Loucy (cell line): ENCODE results near the gene NUAK1.

Experiments
- H2AFZ ChIP-seq: fragments of 200-600 bp; sonication (generic); 2 replicates; pipeline ENCODE4 v1.6.0; 2016; ENCODE audit warnings: antibody characterized with exemption, mild to moderate bottlenecking, low read length, moderate library complexity
- H3F3A ChIP-seq: fragments of 200-600 bp; 2 replicates; pipeline ENCODE4 v1.6.0; 2016; ENCODE audit warnings: antibody characterized with exemption, low read depth, mild to moderate bottlenecking
- H3K27me3 ChIP-seq: fragments of 200-600 bp; sonication (generic); 2 replicates; pipeline ENCODE4 v1.6.1; 2014; ENCODE audit warnings: low read length, mild to moderate bottlenecking; ENCODE audit not compliant: insufficient read depth, poor library complexity, severe bottlenecking
- H3K36me3 ChIP-seq: fragments of 200-600 bp; sonication (generic); 2 replicates; pipeline ENCODE4 v1.6.1; 2016; ENCODE audit warnings: low read length; ENCODE audit not compliant: insufficient read depth
- H3K4me1 ChIP-seq: fragments of 200-600 bp; sonication (generic); 2 replicates; pipeline ENCODE4 v1.5.1; 2014; ENCODE audit warnings: low read length, mild to moderate bottlenecking; ENCODE audit not compliant: insufficient read depth, poor library complexity, severe bottlenecking
- H3K4me2 ChIP-seq: fragments of 200-600 bp; sonication (generic); 2 replicates; pipeline ENCODE4 v1.6.0; 2014; ENCODE audit warnings: antibody characterized with exemption, low read length, low read depth, mild to moderate bottlenecking; ENCODE audit not compliant: poor library complexity, severe bottlenecking
- H3K4me3 ChIP-seq: fragments of 200-600 bp; sonication (generic); 2 replicates; pipeline ENCODE4 v1.5.1; 2014; ENCODE audit warnings: low read length, mild to moderate bottlenecking, mixed read lengths; ENCODE audit not compliant: poor library complexity, severe bottlenecking
- H3K79me2 ChIP-seq: fragments of 200-600 bp; sonication (generic); 2 replicates; pipeline ENCODE4 v1.6.1; 2014; ENCODE audit warnings: low read length; ENCODE audit not compliant: insufficient read depth
- H3K9ac ChIP-seq: fragments of 200-600 bp; sonication (generic); 2 replicates; pipeline ENCODE4 v1.6.0; 2014; ENCODE audit warnings: mild to moderate bottlenecking, low read depth, low read length, moderate library complexity; ENCODE audit not compliant: poor library complexity, severe bottlenecking
- H3K9me2 ChIP-seq: fragments of 200-600 bp; sonication (generic); replicated peaks from 2 replicates; pipeline ENCODE4 v1.6.1; 2016; ENCODE audit warnings: low read depth, low read length, mixed read lengths
- H3K9me3 ChIP-seq: fragments of 200-600 bp; sonication (generic); 2 replicates; pipeline ENCODE4 v1.6.1; 2014; ENCODE audit warnings: mild to moderate bottlenecking, antibody characterized with exemption, low read length, low read depth; ENCODE audit not compliant: insufficient read depth
- H4K20me1 ChIP-seq: fragments of 200-600 bp; sonication (generic); 2 replicates; pipeline ENCODE4 v1.6.0; 2014; ENCODE audit warnings: antibody characterized with exemption, low read length, mild to moderate bottlenecking; ENCODE audit not compliant: insufficient read depth, poor library complexity, severe bottlenecking
- EZH2phosphoT487 ChIP-seq: fragments of 200-600 bp; IDR thresholded peaks from 2 replicates; pipeline ENCODE4 v1.6.1; 2018; ENCODE audit warnings: antibody characterized with exemption, mild to moderate bottlenecking, moderate library complexity, borderline replicate concordance
- TF ChIP-seq, protein P1 (sequence below): fragments of 200-600 bp; sonication (generic); conservative IDR thresholded peaks from 2 replicates; pipeline ENCODE4 v1.5.1; 2014; ENCODE audit warnings: mild to moderate bottlenecking, antibody characterized with exemption, low read length

NUAK1 gene

DNA sequence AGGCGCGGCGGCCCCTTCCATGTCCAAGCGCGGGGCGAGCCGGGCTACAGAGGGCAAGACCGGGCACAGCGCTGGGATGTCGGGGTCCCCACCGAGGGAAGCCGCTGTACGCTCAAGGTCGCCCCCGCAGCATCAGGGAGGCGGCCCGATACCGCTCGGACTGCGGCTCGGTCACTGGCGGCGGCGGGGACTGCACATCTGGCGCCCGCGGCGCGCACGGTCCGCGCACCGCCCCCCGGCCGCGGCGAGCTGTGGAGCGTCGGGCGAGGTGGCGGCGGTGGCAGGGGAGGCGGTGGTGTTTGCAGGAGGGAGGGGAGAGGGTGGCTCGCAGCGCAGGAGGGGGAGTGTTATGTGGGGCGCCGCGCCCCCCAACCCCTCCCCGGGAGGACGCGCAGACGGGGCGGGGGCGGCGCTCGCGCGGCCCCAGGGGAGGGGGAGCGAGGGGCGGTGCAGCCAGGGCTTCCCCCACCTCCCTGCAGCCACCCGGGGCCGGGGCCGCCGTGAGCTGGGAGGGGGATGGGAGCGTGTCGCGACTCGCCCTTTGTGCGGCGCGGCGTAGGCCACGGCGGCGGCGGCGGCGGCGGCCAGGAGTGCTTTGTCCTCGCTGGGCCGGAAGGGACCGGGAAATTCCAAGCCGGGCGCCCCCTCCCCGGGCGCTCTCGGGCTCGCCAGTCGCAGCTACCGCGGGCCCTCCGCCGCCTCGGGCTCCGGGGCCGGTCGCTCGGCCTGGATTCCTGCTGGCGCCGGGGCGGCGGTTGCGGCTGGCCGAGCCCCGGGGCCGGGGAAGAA, at the start of gene NUAK1:
NUAK1 (minus strand) TSS at position 322 of the 789 bp plus-strand sequence; CDS start at position 21, 301 bp downstream.
- Histone ChIP-seq H3K79me2 (no peaks in the 10 kb centered on the region), H3K9ac (no peak within 1 kb of the TSS), H3K9me2 (no peaks in the 10 kb centered on the region), H3K4me3 (no peak within 1 kb of the TSS), H3F3A (no peaks in the 10 kb centered on the region), H3K4me1 (no peaks in the 10 kb centered on the region), H3K4me2 (no peak within 1 kb of the TSS), H4K20me1 (no peaks in the 10 kb centered on the region), H3K36me3 (no peaks in the 10 kb centered on the region), H3K27me3 (no peaks in the 10 kb centered on the region), H3K9me3 (no peaks in the 10 kb centered on the region), H2AFZ (no peak within 1 kb of the TSS)
- TF ChIP-seq EZH2phosphoT487, result no peak
- TF ChIP-seq, protein P1, sequence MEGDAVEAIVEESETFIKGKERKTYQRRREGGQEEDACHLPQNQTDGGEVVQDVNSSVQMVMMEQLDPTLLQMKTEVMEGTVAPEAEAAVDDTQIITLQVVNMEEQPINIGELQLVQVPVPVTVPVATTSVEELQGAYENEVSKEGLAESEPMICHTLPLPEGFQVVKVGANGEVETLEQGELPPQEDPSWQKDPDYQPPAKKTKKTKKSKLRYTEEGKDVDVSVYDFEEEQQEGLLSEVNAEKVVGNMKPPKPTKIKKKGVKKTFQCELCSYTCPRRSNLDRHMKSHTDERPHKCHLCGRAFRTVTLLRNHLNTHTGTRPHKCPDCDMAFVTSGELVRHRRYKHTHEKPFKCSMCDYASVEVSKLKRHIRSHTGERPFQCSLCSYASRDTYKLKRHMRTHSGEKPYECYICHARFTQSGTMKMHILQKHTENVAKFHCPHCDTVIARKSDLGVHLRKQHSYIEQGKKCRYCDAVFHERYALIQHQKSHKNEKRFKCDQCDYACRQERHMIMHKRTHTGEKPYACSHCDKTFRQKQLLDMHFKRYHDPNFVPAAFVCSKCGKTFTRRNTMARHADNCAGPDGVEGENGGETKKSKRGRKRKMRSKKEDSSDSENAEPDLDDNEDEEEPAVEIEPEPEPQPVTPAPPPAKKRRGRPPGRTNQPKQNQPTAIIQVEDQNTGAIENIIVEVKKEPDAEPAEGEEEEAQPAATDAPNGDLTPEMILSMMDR, result no peak

DNA sequence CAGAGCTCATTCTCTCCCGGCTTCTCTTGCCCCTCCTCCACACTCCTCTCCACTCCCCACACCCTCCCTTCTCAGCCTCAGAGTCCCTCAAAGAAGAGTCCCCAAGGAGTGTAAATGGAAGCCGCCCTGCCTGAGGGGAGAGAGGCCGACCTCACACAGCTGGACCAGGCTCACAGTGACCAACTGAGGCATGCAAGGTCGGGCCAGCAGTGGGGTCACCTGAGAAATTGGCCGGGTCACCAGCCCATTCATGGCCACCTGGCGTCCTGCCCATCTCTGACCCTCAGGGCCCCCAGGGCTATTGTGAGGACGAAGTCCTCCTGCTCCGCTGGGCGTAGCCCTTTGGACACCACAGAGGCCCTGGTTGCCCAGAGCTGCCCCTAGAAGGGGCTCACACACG, 49.5 kb upstream of the NUAK1 start:
- Histone ChIP-seq H3K4me1 (no peaks in the 10 kb centered on the region), H4K20me1 (no peaks in the 10 kb centered on the region), H3K9ac (no peak overlapping the region), H3K36me3 (no peaks in the 10 kb centered on the region), H3K4me3 (no peak overlapping the region), H3F3A (no peaks in the 10 kb centered on the region), H3K27me3 (no peaks in the 10 kb centered on the region), H3K79me2 (no peaks in the 10 kb centered on the region), H2AFZ (no peak overlapping the region), H3K9me2 (no peaks in the 10 kb centered on the region; the same call in 1 of the 2 replicates), H3K9me3 (no peaks in the 10 kb centered on the region), H3K4me2 (no peak overlapping the region)
- TF ChIP-seq, protein P1, result no peak
- TF ChIP-seq EZH2phosphoT487, result no peak

DNA sequence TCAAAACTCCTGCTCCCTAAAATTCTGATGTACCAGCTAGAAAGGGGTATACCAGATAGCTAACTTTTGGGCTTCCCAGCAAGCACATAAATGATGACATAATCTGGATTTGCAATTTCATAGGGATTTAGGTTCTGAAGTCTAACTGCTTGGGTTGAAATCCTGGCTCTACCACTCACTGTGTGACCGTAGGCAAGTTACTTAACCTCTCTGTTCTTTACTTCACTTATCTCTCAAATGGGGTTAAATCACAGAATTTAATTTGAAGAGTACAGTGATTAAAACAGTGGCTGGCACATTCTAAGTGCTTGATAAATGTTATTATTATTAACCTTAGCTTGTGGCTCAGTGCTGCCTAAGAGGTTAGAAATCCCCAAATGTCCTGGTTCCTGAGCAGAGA, 49.1 kb upstream of the NUAK1 start:
- H3K4me3 ChIP-seq, result no peak overlapping the region

More for the DNA sequence above, 49.1 kb upstream of the NUAK1 start:
- H3K9me3 ChIP-seq, result no peaks in the 10 kb centered on the region
- H2AFZ ChIP-seq, result no peak overlapping the region
- H4K20me1 ChIP-seq, result no peaks in the 10 kb centered on the region
- no peaks in the 10 kb centered on the region for H3K4me1 ChIP-seq
- no peaks in the 10 kb centered on the region for H3K36me3 ChIP-seq
- H3F3A ChIP-seq, result no peaks in the 10 kb centered on the region
- H3K9ac ChIP-seq, result no peak overlapping the region
- H3K9me2 ChIP-seq, result no peaks in the 10 kb centered on the region; the same call in 1 of the 2 replicates
- no peak for TF ChIP-seq EZH2phosphoT487
- TF ChIP-seq, protein P1, result no peak
- no peaks in the 10 kb centered on the region for H3K79me2 ChIP-seq
- no peak overlapping the region for H3K4me2 ChIP-seq
- H3K27me3 ChIP-seq, result no peaks in the 10 kb centered on the region
